GM12874 (cell line): ENCODE results near the gene PRKCA.

Source experiments
- CTCF ChIP-seq: IDR thresholded peaks from 2 replicates; pipeline ENCODE4 v1.5.1; 2011; ENCODE audit warnings: low read depth, mild to moderate bottlenecking, control low read depth, low read length, moderate library complexity; ENCODE audit not compliant: insufficient read depth

PRKCA gene

GRCh38 chr17:66417300-66417719 lies 114.9 kb downstream of the PRKCA start:
- TF ChIP-seq CTCF, result no peak

GRCh38 chr17:66420961-66421371 lies 118.6 kb downstream of the PRKCA start:
- TF ChIP-seq CTCF, result no peak

- no peak for TF ChIP-seq CTCF
Measured at GRCh38 chr17:66422186-66422585, 119.8 kb downstream of the PRKCA start.

- no peak for TF ChIP-seq CTCF
Measured at GRCh38 chr17:66423056-66423955, 120.9 kb downstream of the PRKCA start.

- no peak for TF ChIP-seq CTCF
Measured at GRCh38 chr17:66425756-66426396, 123.5 kb downstream of the PRKCA start.

GRCh38 chr17:66426397-66427033 lies 124.1 kb downstream of the PRKCA start:
- no peak for TF ChIP-seq CTCF

- no peak for TF ChIP-seq CTCF
Measured at GRCh38 chr17:66427134-66427533, 124.7 kb downstream of the PRKCA start.
